Dermis blood vessel endothelial cell (primary cell): ENCODE data around the gene KBTBD7. TPM values are rescaled to one million over a fixed set of nuclear protein-coding genes. Genes with fewer than 3 reads are reported as not detected.
"Not testable (repeated sequence)": the region's sequence is repeated elsewhere in the genome, so short reads cannot be mapped to it uniquely, and the experiment has no call there.

Experiments used
- DNase-seq: peaks from one replicate; pipeline ENCODE4 v3.0.0; 2010
- total RNA-seq: library from RNA; depleted of rRNA; stranded (reverse); fragments of >200 nt; gene quantifications from 2 replicates; pipeline ENCODE4 v1.2.3, GENCODE V29; 2014

KBTBD7 gene
- total RNA-seq, 1 donor from 2014 or later = 9.0 TPM

DNA sequence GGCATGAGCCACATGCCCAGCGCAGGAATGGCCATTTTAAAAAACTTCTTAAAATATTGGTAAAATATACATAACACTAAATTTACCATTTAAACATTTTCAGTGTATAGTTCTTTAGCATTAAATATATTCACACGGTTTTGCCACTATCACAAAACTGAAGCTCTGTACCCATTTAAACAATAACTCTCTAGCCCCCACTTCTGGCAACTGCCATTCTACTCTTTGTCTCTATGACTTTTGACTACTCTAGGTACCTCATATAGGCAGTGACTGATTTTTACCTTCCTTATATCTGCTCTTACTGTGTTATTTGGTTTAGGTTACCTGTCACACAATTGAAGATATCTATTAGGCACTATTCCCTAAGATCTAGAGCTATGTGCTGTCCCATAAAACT, 2.3 kb upstream of the KBTBD7 start:
- peak; percentile 19 for DNase-seq

DNA sequence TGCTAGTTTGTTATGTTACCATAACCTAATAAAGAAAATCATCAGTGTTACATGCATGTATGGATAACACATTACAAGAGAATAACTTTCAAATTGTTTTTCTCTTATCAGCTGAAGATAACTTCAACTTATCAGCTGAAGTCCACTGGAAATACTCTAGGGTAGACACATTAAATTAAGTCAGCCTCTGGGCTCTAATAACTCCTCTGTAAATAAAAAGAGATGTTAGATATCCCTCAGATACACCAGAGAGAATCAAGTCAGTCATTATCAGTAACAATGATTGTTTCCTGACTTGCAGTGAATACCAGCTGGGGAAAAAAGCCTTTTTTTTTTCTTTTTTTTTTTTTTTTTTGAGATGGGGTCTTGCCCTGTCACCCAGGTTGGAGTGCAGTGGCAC, 1.6 kb upstream of the KBTBD7 start:
- DNase-seq = no peak

DNA sequence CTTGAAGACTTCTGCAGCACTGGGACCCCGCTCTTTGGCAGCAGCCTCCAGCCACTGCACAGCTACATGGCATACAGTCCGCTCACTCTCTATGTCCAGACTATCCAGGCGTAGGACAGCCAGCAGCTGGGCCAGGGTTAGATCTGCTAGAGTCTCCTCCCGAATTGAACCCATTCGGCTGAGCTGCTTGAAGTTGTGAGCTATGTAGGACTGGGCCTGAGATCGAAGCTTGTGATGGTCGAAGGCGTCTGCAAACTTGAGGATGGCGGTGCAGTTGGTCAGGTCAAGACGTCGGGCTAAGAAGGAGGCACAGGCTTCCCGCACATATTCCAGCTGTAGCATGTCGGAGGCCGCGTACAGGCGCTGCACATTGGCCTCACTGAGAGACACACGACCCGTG, 900 bp downstream of the KBTBD7 start:
- DNase-seq = no peak

DNA sequence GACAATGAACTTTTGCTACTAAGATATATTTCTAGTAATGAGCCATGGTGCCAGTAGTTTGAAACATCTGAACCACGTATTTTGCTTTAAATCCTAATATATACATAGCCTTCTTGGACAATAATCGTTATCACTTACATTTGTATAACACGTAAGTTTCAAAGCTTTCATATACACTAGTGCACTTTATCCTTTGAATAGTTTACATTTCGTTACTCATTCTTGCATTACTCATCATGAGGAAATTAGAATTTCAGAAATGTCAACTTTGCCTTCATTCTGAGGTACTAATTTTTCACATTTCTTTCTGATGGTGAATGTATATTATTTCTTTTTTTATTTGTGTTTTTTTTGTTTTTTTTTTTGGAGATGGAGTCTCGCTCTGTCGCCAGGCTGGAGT, 5.8 kb downstream of the KBTBD7 start:
- no peak for DNase-seq

DNA sequence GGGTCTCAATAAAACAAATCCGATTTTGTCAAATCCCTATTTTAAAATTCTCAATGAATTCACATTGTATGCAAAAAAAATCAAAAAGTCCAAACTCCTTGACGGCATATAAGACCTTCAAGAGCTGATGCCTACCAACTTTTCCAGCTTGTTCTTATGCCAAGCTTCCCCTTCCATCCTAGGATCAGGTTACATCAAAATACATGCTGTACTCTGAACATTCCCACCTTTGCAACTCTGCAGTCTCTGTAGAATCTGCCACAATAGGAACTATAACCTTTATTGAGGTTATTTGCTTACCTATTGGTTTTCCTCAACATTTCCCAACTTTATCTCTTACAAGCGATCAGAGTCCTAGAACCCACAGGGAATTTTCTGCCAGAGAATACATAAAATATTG, 7.9 kb downstream of the KBTBD7 start:
- DNase-seq = no peak

DNA sequence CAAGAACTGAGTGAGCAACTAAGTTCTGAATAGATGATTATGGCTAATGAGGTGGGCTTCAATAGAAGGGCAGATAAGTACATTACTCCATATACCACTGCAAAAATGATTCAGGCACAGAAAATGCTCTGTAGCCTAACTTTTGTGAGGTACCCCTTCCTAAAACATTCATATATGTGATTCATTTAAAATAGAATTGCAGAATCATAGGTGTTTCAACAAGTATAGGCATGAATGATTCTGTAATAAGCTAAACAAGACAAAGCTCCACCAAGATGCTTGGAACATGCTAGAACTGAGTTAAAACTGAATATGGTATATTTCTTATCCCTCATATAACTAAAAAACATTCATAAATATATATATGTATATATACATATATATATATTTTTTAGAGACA, 12.1 kb downstream of the KBTBD7 start:
- DNase-seq = no peak

DNA sequence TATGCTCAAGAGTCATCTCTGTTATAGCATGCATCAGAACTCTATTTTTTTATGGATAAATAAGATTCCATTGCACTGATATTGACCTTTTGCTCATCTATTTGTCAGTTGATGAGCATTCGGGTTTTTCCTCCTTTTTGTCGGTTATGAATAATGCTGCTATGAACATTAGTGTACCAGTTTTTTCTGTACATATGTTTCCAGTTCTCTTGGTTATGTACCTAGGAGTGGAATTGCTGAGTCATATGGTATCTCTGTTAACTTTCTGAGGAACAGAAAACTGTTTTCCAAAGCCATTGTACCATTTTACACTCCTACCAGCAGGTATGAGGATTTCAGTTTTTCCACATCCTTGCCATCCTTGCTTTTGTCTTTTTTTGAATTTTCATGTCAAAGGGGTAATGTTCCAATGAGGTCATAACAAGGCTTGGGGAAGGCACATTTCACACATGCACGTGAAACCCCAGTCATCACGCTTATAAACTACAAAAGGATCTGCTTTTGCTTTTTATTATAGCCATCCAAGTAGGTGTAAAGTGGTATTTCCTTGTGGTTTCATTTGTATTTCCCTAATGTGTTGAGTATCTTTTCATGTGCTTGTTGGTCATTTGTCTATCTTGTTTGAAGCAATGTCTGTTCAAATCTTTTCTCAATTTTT, 14.6 kb downstream of the KBTBD7 start:
- DNase-seq = no peak

DNA sequence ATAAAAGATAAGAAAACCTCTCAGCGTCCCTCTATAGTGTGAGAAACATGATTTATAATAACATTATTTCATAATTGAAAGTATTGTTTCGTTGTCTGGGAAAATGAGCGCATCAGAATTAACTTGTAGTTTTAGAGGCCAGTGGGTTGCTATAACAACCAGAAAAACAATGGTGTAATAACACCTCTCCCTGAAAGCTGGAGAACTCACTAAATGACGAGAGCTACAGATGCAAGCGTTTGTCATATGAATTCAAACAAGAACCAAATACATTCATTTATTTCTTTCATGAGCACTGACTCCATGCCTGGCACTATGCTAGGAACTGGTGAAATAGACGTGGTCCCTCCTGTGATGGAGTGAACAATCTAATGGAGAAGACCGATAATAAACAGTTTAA, 16.3 kb downstream of the KBTBD7 start:
- peak; percentile 25 for DNase-seq

DNA sequence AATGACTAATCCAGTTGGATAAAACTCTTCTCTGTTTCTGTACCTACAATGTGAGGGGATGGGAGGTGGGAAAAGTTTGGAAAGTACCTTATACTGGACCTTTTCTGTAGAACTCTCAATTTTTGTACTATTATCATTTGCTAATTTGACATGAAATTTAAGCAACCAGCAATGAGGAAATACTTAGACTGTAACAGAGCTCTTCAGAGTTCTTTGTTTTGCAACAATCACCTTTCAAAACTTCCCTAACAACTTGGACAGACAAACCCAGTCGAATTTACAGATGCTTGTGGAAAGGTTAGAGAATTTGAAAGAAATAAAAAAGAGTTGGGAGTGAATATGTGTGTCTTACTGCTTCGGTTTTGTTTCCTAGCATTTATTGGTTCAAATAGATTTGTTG, 16.8 kb downstream of the KBTBD7 start:
- DNase-seq = no peak

DNA sequence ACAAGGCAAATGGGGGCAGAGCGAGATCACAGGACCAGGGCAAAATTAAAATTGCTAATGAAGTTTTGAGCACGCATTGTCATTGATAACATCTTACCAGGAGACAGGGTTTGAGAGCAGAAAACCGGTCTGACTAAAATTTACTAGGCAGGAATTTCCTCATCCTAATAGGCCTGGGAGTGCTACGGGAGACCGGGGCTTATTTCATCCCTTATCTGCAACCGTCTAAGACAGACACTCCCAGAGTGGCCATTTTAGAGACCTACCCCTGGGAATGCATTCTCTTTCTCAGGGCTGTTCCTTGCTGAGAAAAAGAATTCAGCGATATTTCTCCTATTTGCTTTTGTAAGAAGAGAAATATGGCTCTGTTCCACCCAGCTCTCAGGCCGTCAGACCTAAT, 18.8 kb downstream of the KBTBD7 start:
- not testable (repeated sequence) for DNase-seq

DNA sequence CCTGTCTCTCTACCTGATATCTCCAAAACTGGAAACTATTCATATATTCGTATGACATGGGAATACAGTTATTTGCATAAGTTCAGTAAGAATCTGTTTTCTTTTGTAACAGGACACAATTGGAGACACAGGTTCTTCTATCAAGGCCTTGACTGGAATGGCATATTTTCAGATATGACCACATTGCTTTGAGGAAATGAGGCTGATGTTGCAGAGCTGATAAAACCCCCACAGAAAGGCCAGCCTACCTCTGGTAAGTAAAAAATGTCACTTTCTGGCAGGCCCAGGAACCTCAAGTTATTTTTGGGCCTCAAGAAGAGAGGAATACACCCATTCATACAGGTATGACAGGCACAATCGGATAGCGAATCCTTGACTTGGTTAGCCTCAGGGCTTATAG, 32.2 kb downstream of the KBTBD7 start:
- DNase-seq = no peak

DNA sequence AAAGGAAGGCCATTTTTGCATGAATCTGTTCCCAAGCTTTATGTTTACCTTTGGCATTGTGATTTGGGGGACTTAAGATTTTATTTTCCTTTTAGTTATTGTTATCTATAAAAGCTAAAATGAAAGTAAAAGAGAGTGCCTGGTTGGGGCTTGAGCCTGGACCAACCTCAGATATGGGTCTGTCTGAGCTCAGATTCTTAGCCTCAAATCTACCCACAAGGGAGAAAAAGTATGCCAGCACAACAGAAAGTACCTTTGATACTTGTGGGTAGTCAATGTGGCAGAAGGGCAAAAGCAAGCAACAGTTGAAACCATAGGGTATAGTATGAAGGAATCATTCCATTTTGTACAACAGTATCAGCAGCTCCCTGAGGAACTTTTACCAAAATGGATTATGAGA, 35.2 kb downstream of the KBTBD7 start:
- no peak for DNase-seq

DNA sequence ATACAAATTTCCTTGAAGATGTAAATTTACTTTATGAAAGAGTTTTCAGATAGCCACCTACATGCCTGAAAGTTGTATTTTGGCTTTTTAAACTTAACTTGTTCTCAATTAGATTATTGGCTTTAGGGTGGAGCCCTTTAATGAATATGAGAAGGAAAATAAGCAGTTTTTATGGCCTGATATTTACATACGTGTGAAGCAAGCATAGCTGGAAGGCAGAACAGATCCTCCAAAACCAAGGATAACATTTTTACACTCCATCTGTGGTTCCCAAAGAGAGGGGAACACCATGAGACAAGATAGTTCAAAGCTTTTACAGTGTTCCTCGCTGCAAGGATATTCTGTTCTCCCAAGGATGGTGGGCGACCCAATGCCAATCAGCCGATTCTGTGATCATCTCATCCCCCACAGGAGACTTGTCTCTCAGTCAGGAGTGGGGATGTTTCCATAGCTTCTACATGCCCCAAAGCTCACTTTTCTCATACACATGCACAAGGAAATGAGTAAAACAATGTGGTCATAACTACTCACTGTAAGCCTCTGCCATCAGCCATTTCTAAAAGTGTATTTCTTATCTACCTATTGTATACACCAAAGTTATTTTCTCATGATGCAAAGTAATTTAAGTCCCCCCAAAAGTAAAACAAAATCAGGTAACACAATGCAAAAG, 37.2 kb downstream of the KBTBD7 start:
- DNase-seq = no peak

DNA sequence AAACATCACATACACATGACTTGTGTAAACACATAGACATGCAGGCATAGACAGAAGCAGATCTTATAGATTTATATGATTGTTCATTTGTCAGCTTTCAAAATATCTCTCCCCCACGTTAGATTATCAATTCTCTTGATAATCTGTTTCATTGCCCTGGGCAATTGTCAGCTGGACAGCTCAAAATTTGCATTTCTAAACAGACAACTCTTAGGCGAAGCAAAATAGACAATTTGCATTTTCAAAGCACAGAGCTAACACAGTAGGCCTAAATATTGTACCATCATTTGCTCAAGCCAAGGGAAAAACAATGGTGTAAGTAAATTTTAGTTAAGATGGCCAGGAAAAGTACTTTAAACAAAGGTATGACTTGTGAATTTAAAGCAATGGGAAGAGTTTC, 37.7 kb downstream of the KBTBD7 start:
- DNase-seq = no peak

DNA sequence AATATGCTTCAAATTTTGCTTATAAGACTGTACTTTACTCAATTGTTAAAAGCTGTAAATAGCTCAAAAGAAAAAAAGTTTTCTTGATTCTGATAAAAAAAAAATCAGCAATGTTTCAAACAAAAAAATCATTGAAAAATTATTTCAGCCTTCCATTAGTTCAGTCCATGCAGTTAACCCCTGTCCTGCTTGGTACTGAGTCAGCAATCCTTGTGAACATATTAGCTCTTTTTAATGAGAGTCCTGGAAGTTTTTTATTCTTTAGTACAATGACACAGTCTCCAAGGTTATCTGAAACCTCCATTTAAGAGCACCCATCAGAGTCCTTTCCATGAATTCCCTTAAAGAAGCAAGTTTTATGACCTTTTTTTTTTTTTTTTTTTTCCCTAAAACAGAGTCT, 40.3 kb downstream of the KBTBD7 start:
- DNase-seq = no peak

DNA sequence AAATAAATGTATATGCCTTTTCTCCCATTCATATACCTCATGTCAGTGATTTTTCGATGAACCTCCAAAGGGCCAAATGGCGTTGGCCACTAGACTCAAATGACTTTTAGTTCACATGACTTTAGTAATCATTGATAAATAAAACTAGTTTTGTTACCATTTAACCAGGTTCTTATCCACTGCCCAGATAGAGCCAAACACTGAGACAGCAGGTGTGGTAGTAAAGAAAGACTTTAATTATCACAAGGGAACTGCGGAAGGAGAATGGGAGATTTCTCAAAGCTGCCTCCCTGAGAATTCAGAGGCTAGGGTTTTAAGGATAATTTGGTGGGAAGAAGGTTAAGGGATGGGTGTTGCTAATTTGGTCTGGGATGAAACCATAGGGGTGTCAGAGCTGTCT, 42.4 kb downstream of the KBTBD7 start:
- DNase-seq = no peak

DNA sequence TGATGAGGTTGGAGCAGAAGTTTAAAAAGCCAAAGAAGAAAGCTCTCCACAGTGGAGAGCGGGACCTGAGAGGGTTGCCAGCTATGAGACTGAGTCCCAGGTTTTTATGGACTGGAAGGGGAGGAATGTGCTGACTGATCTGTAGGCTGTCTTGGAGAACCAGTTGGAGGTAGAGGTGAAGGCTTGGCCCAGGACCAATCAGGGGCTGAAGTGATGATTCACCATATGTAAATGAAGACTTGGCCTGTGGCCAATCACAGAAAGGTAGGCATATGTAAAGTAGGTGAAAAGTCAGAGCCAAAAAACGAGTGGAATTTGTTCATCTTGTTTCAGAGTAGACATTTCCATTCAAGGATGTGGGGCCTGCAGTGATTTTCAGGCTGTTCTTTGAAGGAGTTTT, 44.3 kb downstream of the KBTBD7 start:
- no peak for DNase-seq

DNA sequence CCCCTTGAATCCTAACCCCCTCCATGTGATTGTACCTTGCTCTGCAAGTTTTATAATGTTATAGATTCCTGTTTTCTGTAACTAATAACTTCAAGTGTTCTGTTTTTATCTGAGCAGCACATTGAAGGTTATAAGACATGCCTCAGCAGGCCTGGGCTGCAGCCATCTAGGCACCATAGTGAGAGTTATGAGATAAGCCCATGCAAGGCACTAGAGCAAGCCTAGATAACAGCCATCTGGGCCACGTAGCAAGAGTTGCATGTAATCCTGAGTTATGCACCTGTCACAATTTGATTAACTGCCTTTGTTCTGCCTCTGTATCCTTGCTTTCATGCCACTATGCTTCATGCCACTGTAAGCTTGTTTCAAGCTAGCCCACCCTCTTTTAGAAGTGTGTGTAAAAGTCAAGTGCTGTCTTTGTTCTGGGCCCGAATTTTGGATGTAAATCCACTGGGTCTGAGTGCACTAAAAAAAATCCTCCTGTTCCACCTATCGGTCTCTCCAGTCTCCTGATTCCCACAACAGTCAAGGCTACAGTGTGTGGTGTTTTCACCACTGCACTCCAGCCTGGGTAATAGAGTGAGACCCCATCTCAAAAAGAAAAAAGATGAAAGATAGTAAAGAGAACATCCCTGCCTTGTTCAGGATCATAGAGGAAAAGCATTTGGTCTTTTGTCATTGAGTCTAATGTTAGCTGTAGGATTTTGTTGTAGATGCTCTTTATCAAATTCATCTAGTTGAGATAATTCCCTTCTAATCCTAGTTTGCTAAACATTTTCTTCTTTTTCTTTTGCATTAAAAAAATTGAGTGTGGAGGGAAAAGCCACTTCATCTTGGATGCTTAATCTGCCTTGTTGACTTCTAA, 45.7 kb downstream of the KBTBD7 start:
- DNase-seq = peak; percentile 9

DNA sequence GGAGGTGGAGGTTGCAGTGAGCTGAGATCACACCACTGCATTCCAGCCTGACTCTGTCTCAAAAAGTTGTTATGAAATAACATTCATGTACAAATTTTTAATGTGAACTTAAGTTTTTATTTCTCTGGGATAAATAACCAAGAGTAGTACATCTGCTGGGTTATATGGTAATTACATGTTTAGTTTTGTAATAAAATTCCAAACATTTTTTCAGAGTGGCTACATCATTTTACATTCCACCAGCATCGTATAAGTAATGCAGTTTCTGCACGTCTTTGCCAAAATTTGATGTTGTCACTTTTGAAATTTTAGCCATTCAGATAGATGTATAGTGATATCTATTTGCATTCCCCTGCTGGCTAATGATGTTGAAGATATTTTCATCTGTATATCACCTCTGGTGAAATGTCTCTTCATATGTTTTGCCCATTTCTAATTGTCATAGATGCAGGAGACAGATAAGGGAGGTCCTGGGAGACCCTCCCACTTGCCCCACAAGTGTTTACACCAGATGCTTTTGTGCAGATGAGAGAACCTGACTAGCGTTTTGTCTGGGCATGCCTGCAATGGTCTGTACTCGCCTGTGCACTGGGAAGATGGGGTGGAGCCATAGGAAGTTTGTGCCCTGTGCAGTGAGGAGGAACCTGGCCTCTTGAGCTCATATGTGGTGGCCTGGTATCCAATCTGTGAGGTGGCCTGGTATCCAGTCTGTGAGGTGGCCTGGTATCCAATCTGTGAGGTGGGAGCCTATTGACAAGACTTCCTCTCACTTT, 49.0 kb downstream of the KBTBD7 start:
- DNase-seq = no peak

DNA sequence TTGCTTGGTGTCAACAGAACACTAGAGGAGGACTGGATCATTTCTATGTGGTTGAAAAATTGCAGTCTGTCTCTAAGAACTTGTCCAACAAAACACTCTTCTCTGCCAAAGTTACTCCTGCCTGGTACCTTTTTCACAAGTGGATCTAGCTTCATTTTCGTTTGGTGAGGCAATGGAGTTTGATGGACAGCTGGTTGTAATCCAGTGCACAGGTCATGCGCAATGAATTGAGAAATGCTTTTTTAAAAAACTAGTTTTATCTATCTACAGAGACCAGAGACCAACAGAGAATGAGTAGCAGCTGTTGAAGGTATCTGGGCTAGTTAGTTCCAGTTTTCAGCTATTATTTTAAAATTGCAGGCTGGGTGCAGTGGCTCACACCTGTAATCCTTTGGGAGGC, 49.8 kb downstream of the KBTBD7 start:
- no peak for DNase-seq
